Lung (tissue), 12 donors: ENCODE measurements around the gene SCRN1. TPM values are rescaled to one million over a fixed set of nuclear protein-coding genes. Genes with fewer than 3 reads are reported as not detected.

ENCODE experiments used
- ATAC-seq: fragments of 200-7000 bp; cut with Tn5 transposase; one replicate; pipeline ENCODE4 v1.9.1; 2020; ENCODE audit warnings: moderate number of reproducible peaks; ENCODE audit not compliant: insufficient read depth, low FRiP score
- DNase-seq, 3 donors: peaks; one replicate each; pipeline ENCODE4 v3.0.0-alpha.2; 2013 to 2017
- H3K27ac ChIP-seq, 2 donors: one replicate each; pipeline ENCODE4 v1.5.1; 2013; ENCODE audit warnings: mild to moderate bottlenecking in 2 of 2, moderate library complexity in 2 of 2, control low read depth in 1 of 2, inconsistent platforms in 1 of 2, low read depth in 1 of 2, low read length in 1 of 2
- H3K27me3 ChIP-seq, 3 donors: one replicate each; pipeline ENCODE4 v1.5.1; 2013; ENCODE audit warnings: low read length in 2 of 3; ENCODE audit not compliant: control insufficient read depth in 3 of 3, insufficient read depth in 3 of 3
- H3K36me3 ChIP-seq, 4 donors: one replicate each; pipeline ENCODE4 v1.5.1; 2013; ENCODE audit warnings: low read length in 4 of 4, mild to moderate bottlenecking in 1 of 4, moderate library complexity in 1 of 4; ENCODE audit not compliant: control insufficient read depth in 4 of 4, insufficient read depth in 4 of 4
- H3K4me1 ChIP-seq, 5 donors: one replicate each; pipeline ENCODE4 v1.5.1; 2013; ENCODE audit warnings: low read length in 5 of 5, mild to moderate bottlenecking in 2 of 5, moderate library complexity in 1 of 5; ENCODE audit not compliant: control insufficient read depth in 5 of 5, insufficient read depth in 5 of 5
- H3K4me3 ChIP-seq: one replicate; pipeline ENCODE4 v1.5.1; 2013; ENCODE audit warnings: mild to moderate bottlenecking, control low read depth, moderate library complexity
- H3K9ac ChIP-seq, 2 donors: one replicate each; pipeline ENCODE4 v1.5.1; 2013; ENCODE audit warnings: low read length in 2 of 2, control low read depth in 1 of 2; ENCODE audit not compliant: insufficient read depth in 1 of 2
- H3K9me3 ChIP-seq, 4 donors: one replicate each; pipeline ENCODE4 v1.5.1; 2013; ENCODE audit warnings: low read length in 3 of 4, mild to moderate bottlenecking in 1 of 4, moderate library complexity in 1 of 4; ENCODE audit not compliant: control insufficient read depth in 4 of 4, insufficient read depth in 3 of 4
- CTCF ChIP-seq: IDR thresholded peaks from 2 replicates; pipeline ENCODE4 v1.5.1; 2012; ENCODE audit warnings: mild to moderate bottlenecking; ENCODE audit errors: control extremely low read depth, extremely low read depth
- WGBS, 2 donors: extraction: QIAGEN DNeasy Blood & Tissue Kit; methylation state at CpG; one replicate each; pipeline ENCODE4 v1.1.7; 2013; 5-methylcytosine and 5-hydroxymethylcytosine counted together
- polyA plus RNA-seq, 2 donors: library from polyadenylated mRNA; stranded (reverse); fragments of 200-250 nt; gene quantifications; one replicate each; pipeline ENCODE4 v1.2.1, GENCODE V29; 2013
- total RNA-seq, 2 donors: library from RNA; depleted of rRNA in 1 of 2; stranded (reverse); fragments of >200 nt in 1 of 2; gene quantifications; one replicate each; pipeline ENCODE4 v1.2.1, GENCODE V29; 2014 to 2021
- donor health status: control.
- donor health status: control.
- donor health status: Bipolar disorder and iron deficiency.
- donor health status: healthy.
- donor health status: DM: yes; HTN: yes; CAD: no.

Gene SCRN1
- total and polyA plus RNA-seq, 4 donors, result 5.5 to 32.3 (median 20.2) TPM

DNA sequence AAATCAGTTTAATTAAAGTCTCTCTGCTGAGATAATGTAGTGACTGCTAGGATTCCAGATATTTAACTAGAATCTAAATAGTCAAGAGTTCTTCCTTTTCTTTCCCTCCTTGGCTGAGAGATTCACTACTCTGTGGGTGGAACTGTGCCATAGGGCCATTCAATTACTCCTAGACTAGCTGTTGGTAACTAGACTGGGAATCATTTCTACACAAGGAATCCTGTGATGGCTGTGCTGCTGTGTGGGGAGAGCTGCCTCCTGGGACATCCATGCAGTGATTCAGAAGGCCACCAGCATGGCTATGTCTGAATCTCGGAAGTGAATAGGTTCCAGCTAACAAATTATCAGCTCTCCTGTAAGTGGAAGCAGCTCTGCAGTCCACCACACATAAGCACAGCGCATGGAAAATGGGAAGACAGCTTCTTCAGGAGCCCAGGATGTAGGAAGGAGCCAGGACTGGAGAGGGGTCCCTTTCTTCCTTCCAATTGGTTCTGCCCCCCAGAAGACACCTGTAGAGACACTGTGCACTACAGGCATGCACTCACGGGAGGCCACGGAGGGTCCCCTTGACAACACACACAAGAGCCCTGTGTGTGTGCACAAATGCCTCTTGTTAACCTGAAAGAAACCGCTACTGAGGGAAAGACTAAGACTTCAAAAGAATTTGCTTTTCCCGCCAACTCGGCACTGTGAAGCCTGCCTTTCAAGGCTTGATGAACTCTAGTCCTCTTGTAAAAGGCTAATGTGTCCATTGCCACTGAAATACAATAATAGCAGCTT is 66.5 kb downstream of the SCRN1 start:
- H3K27ac ChIP-seq, result no peak overlapping the region
- peaks cover 0 to 18% (median 6%) of the 10 kb centered on the region in 4 donors for H3K36me3 ChIP-seq
- no peak for ATAC-seq
- no peaks in the 10 kb centered on the region for H3K9me3 ChIP-seq
- H3K4me1 ChIP-seq, result peaks cover 0 to 3% (median 0%) of the 10 kb centered on the region in 5 donors
- H3K4me3 ChIP-seq, result no peak overlapping the region
- no peaks in the 10 kb centered on the region for H3K27me3 ChIP-seq
- DNase-seq, result no peak
- H3K9ac ChIP-seq, result no peak overlapping the region
- no peak for TF ChIP-seq CTCF
- WGBS, 2 donors, result 61 to 74% methylated on average over 7 of the region's 7 CpGs

GRCh38 chr7:29921404-29922010 is 68.1 kb downstream of the SCRN1 start:
- H3K36me3 ChIP-seq, result peaks cover 0 to 18% (median 6%) of the 10 kb centered on the region in 4 donors
- H3K4me1 ChIP-seq, result peaks cover 0 to 3% (median 0%) of the 10 kb centered on the region in 5 donors
- peak; percentile 48 to 65 (median 61) for DNase-seq
- H3K9me3 ChIP-seq, result no peaks in the 10 kb centered on the region
- WGBS, 2 donors, result 55% methylated on average over 4 of the region's 4 CpGs
- no peaks in the 10 kb centered on the region for H3K27me3 ChIP-seq
- H3K9ac ChIP-seq, result no peak overlapping the region
- no peak overlapping the region for H3K27ac ChIP-seq
- peak; percentile 67 for TF ChIP-seq CTCF
- peak; percentile 84 for ATAC-seq
- no peak overlapping the region for H3K4me3 ChIP-seq

GRCh38 chr7:29920491-29920890 is 69.1 kb downstream of the SCRN1 start:
- Histone ChIP-seq H3K36me3 (peaks cover 0 to 18% (median 6%) of the 10 kb centered on the region in 4 donors), H3K9ac (no peak overlapping the region), H3K9me3 (no peaks in the 10 kb centered on the region), H3K27me3 (no peaks in the 10 kb centered on the region), H3K4me1 (peaks cover 0 to 1% (median 0%) of the 10 kb centered on the region in 5 donors), H3K27ac (no peak overlapping the region), H3K4me3 (no peak overlapping the region)
- DNase-seq (no peak), ATAC-seq (no peak)
- WGBS, 2 donors, result 72 to 77% methylated on average over 5 of the region's 5 CpGs
- TF ChIP-seq CTCF, result no peak
